HUES6 (cell line): ENCODE results near the gene COL6A6.
A peak's percentile ranks its signal among the peaks of the same experiment; 100 is the strongest.

Source experiments
- H3K27ac ChIP-seq: 2 replicates; pipeline ENCODE4 v1.7.0; 2013; ENCODE audit warnings: low read depth, mild to moderate bottlenecking, low read length, inconsistent platforms
- H3K27me3 ChIP-seq: 2 replicates; pipeline ENCODE4 v1.6.1; 2013; ENCODE audit warnings: low read length; ENCODE audit not compliant: control insufficient read depth, insufficient read depth
- H3K36me3 ChIP-seq: 2 replicates; pipeline ENCODE4 v1.6.1; 2013; ENCODE audit warnings: low read length; ENCODE audit not compliant: control insufficient read depth, insufficient read depth
- H3K4me1 ChIP-seq: 2 replicates; pipeline ENCODE4 v1.6.1; 2013; ENCODE audit warnings: low read length; ENCODE audit not compliant: control insufficient read depth, insufficient read depth
- H3K4me3 ChIP-seq: 2 replicates; pipeline ENCODE4 v1.5.1; 2013; ENCODE audit warnings: low read depth, low read length
- H3K9ac ChIP-seq: one replicate; pipeline ENCODE4 v1.6.1; 2013; ENCODE audit warnings: mild to moderate bottlenecking, low read length
- H3K9me3 ChIP-seq: 2 replicates; pipeline ENCODE4 v1.6.1; 2013; ENCODE audit warnings: low read depth, low read length; ENCODE audit not compliant: control insufficient read depth, insufficient read depth

Gene COL6A6

GRCh38 chr3:130516645-130517512 is at the start of gene COL6A6:
Gene COL6A6, plus strand, starts transcription at chr3:130517177. Its CDS starts 43,188 bp downstream, at chr3:130560365.
- H3K9me3 ChIP-seq: no peaks in the 10 kb centered on the region
- peaks cover 3% of the 10 kb centered on the region; the same call in 1 of the 2 replicates for H3K4me1 ChIP-seq
- no peaks in the 10 kb centered on the region for H3K36me3 ChIP-seq
- H3K27ac ChIP-seq: no peak within 1 kb of the TSS
- H3K9ac ChIP-seq: peak within 1 kb of the TSS; percentile 52
- peaks cover 36% of the 10 kb centered on the region for H3K27me3 ChIP-seq
- H3K4me3 ChIP-seq: peak within 1 kb of the TSS; percentile 74

- Histone ChIP-seq H3K4me3 (no peak overlapping the region), H3K9ac (no peak overlapping the region)
These were observed 48.7 kb upstream of the COL6A6 start for GRCh38 chr3:130468311-130468710.

GRCh38 chr3:130470126-130470525 is 46.9 kb upstream of the COL6A6 start:
- H3K27ac ChIP-seq: no peak overlapping the region

More at GRCh38 chr3:130468311-130468710, 48.7 kb upstream of the COL6A6 start:
- H3K4me1 ChIP-seq: no peaks in the 10 kb centered on the region; the same call in 1 of the 2 replicates
- H3K36me3 ChIP-seq: no peaks in the 10 kb centered on the region
- no peaks in the 10 kb centered on the region for H3K9me3 ChIP-seq
- no peak overlapping the region for H3K27ac ChIP-seq
- H3K27me3 ChIP-seq: no peaks in the 10 kb centered on the region

GRCh38 chr3:130473416-130473815 is 43.6 kb upstream of the COL6A6 start:
- Histone ChIP-seq H3K9me3 (peaks cover 2% of the 10 kb centered on the region; the same call in 1 of the 2 replicates), H3K4me3 (no peak overlapping the region), H3K36me3 (no peaks in the 10 kb centered on the region), H3K27ac (no peak overlapping the region), H3K4me1 (no peaks in the 10 kb centered on the region; the same call in 1 of the 2 replicates), H3K27me3 (no peaks in the 10 kb centered on the region), H3K9ac (no peak overlapping the region)

More at GRCh38 chr3:130470126-130470525, 46.9 kb upstream of the COL6A6 start:
- no peak overlapping the region for H3K4me3 ChIP-seq
- H3K4me1 ChIP-seq: no peaks in the 10 kb centered on the region; the same call in 1 of the 2 replicates
- no peaks in the 10 kb centered on the region for H3K36me3 ChIP-seq
- H3K9ac ChIP-seq: no peak overlapping the region
- H3K27me3 ChIP-seq: no peaks in the 10 kb centered on the region
- no peaks in the 10 kb centered on the region for H3K9me3 ChIP-seq

- no peak overlapping the region for H3K9ac ChIP-seq
These were observed 36.2 kb upstream of the COL6A6 start for GRCh38 chr3:130480736-130481135.

GRCh38 chr3:130488288-130488687 is 28.7 kb upstream of the COL6A6 start:
- Histone ChIP-seq H3K27ac (no peak overlapping the region), H3K9ac (no peak overlapping the region), H3K4me1 (no peaks in the 10 kb centered on the region), H3K4me3 (no peak overlapping the region), H3K9me3 (no peaks in the 10 kb centered on the region), H3K27me3 (no peaks in the 10 kb centered on the region), H3K36me3 (no peaks in the 10 kb centered on the region)

More at GRCh38 chr3:130480736-130481135, 36.2 kb upstream of the COL6A6 start:
- Histone ChIP-seq H3K4me1 (no peaks in the 10 kb centered on the region), H3K4me3 (no peak overlapping the region), H3K27me3 (no peaks in the 10 kb centered on the region), H3K27ac (no peak overlapping the region), H3K36me3 (no peaks in the 10 kb centered on the region), H3K9me3 (peaks cover under 1% of the 10 kb centered on the region; the same call in 1 of the 2 replicates)

- no peaks in the 10 kb centered on the region for H3K9me3 ChIP-seq
- no peak overlapping the region for H3K4me3 ChIP-seq
- H3K27ac ChIP-seq: no peak overlapping the region
- no peaks in the 10 kb centered on the region for H3K36me3 ChIP-seq
- no peak overlapping the region for H3K9ac ChIP-seq
- H3K27me3 ChIP-seq: no peaks in the 10 kb centered on the region
- H3K4me1 ChIP-seq: no peaks in the 10 kb centered on the region
These were observed 28.1 kb upstream of the COL6A6 start for GRCh38 chr3:130488769-130489450.

GRCh38 chr3:130490241-130490640 is 26.7 kb upstream of the COL6A6 start:
- no peak overlapping the region for H3K9ac ChIP-seq
- no peak overlapping the region for H3K27ac ChIP-seq
- H3K4me1 ChIP-seq: no peaks in the 10 kb centered on the region
- no peak overlapping the region for H3K4me3 ChIP-seq
- H3K27me3 ChIP-seq: no peaks in the 10 kb centered on the region
- H3K9me3 ChIP-seq: no peaks in the 10 kb centered on the region
- H3K36me3 ChIP-seq: no peaks in the 10 kb centered on the region

- Histone ChIP-seq H3K9me3 (no peaks in the 10 kb centered on the region), H3K36me3 (no peaks in the 10 kb centered on the region), H3K4me3 (no peak overlapping the region), H3K27ac (no peak overlapping the region), H3K9ac (no peak overlapping the region), H3K27me3 (no peaks in the 10 kb centered on the region), H3K4me1 (no peaks in the 10 kb centered on the region)
These were observed 25.5 kb upstream of the COL6A6 start for GRCh38 chr3:130491431-130491830.

GRCh38 chr3:130504701-130505100 is 12.3 kb upstream of the COL6A6 start:
- no peak overlapping the region for H3K27ac ChIP-seq
- H3K4me1 ChIP-seq: peaks cover 6% of the 10 kb centered on the region; the same call in 1 of the 2 replicates
- H3K36me3 ChIP-seq: no peaks in the 10 kb centered on the region
- no peaks in the 10 kb centered on the region for H3K9me3 ChIP-seq
- H3K9ac ChIP-seq: no peak overlapping the region
- no peak overlapping the region for H3K4me3 ChIP-seq
- H3K27me3 ChIP-seq: no peaks in the 10 kb centered on the region

GRCh38 chr3:130506031-130506430 is 10.9 kb upstream of the COL6A6 start:
- Histone ChIP-seq H3K9me3 (no peaks in the 10 kb centered on the region), H3K27me3 (no peaks in the 10 kb centered on the region)

More at GRCh38 chr3:130506031-130506430, 10.9 kb upstream of the COL6A6 start:
- no peak overlapping the region for H3K27ac ChIP-seq
- H3K4me1 ChIP-seq: peaks cover 6% of the 10 kb centered on the region; the same call in 1 of the 2 replicates
- no peak overlapping the region for H3K4me3 ChIP-seq
- H3K9ac ChIP-seq: no peak overlapping the region
- H3K36me3 ChIP-seq: no peaks in the 10 kb centered on the region
